ENCODE data around the gene FUT4. TPM values are rescaled to one million over a fixed set of nuclear protein-coding genes. Genes with fewer than 3 reads are reported as not detected.
"Not testable (repeated sequence)": the region's sequence is repeated elsewhere in the genome, so short reads cannot be mapped to it uniquely, and the experiment has no call there.

FUT4 gene
- polyA plus RNA-seq (ENCODE audit: low read depth in 6 of 6), result 1 to 10 TPM in 3 of 6 donors, under 1 TPM in 3; 0.06 to 1.2 (median 1.00) TPM

GRCh38 chr11:94543695-94544645, at the start of gene FUT4:
Gene FUT4, plus strand, starts transcription at chr11:94543921. Its CDS starts 213 bp downstream, at chr11:94544134.
- Mint-ChIP-seq H3K27ac (peak within 1 kb of the TSS; percentile 94 to 99 (median 98)), H3K36me3 (no peaks in the 10 kb centered on the region), H3K4me3 (peak within 1 kb of the TSS; percentile 83 to 99 (median 99)), H3K27me3 (peaks cover 0 to 12% (median 0%) of the 10 kb centered on the region in 3 donors), H3K9me3 (no peaks in the 10 kb centered on the region), H3K4me1 (peaks cover 16 to 33% (median 32%) of the 10 kb centered on the region in 3 donors)
- DNase-seq (peak; percentile 67), ATAC-seq (ENCODE audit: low read depth in 2 of 2) (peak; percentile 71 to 73)

- H3K27ac Mint-ChIP-seq, result peak overlapping the region; percentile 96 to 98 (median 98)
- H3K4me1 Mint-ChIP-seq, result peaks cover 21 to 33% (median 25%) of the 10 kb centered on the region in 3 donors
- no peak for DNase-seq
- no peaks in the 10 kb centered on the region for H3K9me3 Mint-ChIP-seq
- peak overlapping the region; percentile 94 to 99 (median 98) for H3K4me3 Mint-ChIP-seq
- ATAC-seq (ENCODE audit: low read depth in 2 of 2), result peak; percentile 55 to 59
- H3K36me3 Mint-ChIP-seq, result peaks cover 18 to 20% of the 10 kb centered on the region in 2 donors
- no peaks in the 10 kb centered on the region for H3K27me3 Mint-ChIP-seq
Measured at GRCh38 chr11:94494126-94494680, 49.5 kb upstream of the FUT4 start.

- DNase-seq (no peak), ATAC-seq (ENCODE audit: low read depth in 2 of 2) (no peak)
- no peak overlapping the region for H3K27ac Mint-ChIP-seq
- H3K4me3 Mint-ChIP-seq, result no peak overlapping the region
- no peaks in the 10 kb centered on the region for H3K9me3 Mint-ChIP-seq
- peaks cover 8 to 13% of the 10 kb centered on the region in 2 donors for H3K36me3 Mint-ChIP-seq
- peaks cover 3 to 4% (median 3%) of the 10 kb centered on the region in 3 donors for H3K4me1 Mint-ChIP-seq
- H3K27me3 Mint-ChIP-seq, result no peaks in the 10 kb centered on the region
Measured at GRCh38 chr11:94500181-94500580, 43.5 kb upstream of the FUT4 start.

- Mint-ChIP-seq H3K4me3 (no peak overlapping the region), H3K27me3 (no peaks in the 10 kb centered on the region), H3K36me3 (peaks cover 8 to 12% of the 10 kb centered on the region in 2 donors), H3K9me3 (no peaks in the 10 kb centered on the region), H3K27ac (peak overlapping the region in 1 of 6 donors; percentile 14), H3K4me1 (no peaks in the 10 kb centered on the region)
- DNase-seq (no peak), ATAC-seq (ENCODE audit: low read depth in 2 of 2) (no peak)
Measured at GRCh38 chr11:94501522-94501921, 42.2 kb upstream of the FUT4 start.

- Mint-ChIP-seq H3K4me3 (no peak overlapping the region), H3K9me3 (no peaks in the 10 kb centered on the region), H3K27me3 (no peaks in the 10 kb centered on the region), H3K4me1 (no peaks in the 10 kb centered on the region), H3K36me3 (peaks cover 0 to 4% of the 10 kb centered on the region in 2 donors), H3K27ac (no peak overlapping the region)
- DNase-seq, result peak; percentile 32
- ATAC-seq (ENCODE audit: low read depth in 2 of 2), result peak in 1 of 2 donors; percentile 54
Measured at GRCh38 chr11:94504689-94505293, 38.9 kb upstream of the FUT4 start.

- H3K36me3 Mint-ChIP-seq; H3K27ac Mint-ChIP-seq; ATAC-seq (ENCODE audit: low read depth in 2 of 2); H3K9me3 Mint-ChIP-seq; DNase-seq; H3K4me3 Mint-ChIP-seq; H3K4me1 Mint-ChIP-seq: not testable (repeated sequence)
- peaks cover 9 to 12% (median 12%) of the 10 kb centered on the region in 3 donors for H3K27me3 Mint-ChIP-seq
Measured at GRCh38 chr11:94506513-94506912, 37.2 kb upstream of the FUT4 start.

- H3K27me3 Mint-ChIP-seq, result peaks cover 16 to 22% (median 21%) of the 10 kb centered on the region in 3 donors
- no peak overlapping the region for H3K27ac Mint-ChIP-seq
- no peaks in the 10 kb centered on the region for H3K9me3 Mint-ChIP-seq
- no peak for ATAC-seq (ENCODE audit: low read depth in 2 of 2)
- H3K4me1 Mint-ChIP-seq, result peaks cover 4 to 7% (median 6%) of the 10 kb centered on the region in 3 donors
- peaks cover 0 to 4% of the 10 kb centered on the region in 2 donors for H3K36me3 Mint-ChIP-seq
- no peak for DNase-seq
- H3K4me3 Mint-ChIP-seq, result no peak overlapping the region
Measured at GRCh38 chr11:94507485-94507884, 36.2 kb upstream of the FUT4 start.

- peaks cover 42 to 48% (median 44%) of the 10 kb centered on the region in 3 donors for H3K27me3 Mint-ChIP-seq
- peak; percentile 28 for DNase-seq
- no peaks in the 10 kb centered on the region for H3K36me3 Mint-ChIP-seq
- peak within 1 kb of the TSS; percentile 35 to 90 (median 80) for H3K4me3 Mint-ChIP-seq
- H3K9me3 Mint-ChIP-seq, result no peaks in the 10 kb centered on the region
- peak within 1 kb of the TSS in 2 of 6 donors; percentile 67 to 90 for H3K27ac Mint-ChIP-seq
- peak; percentile 77 to 80 for ATAC-seq (ENCODE audit: low read depth in 2 of 2)
- H3K4me1 Mint-ChIP-seq, result peaks cover 10 to 12% (median 11%) of the 10 kb centered on the region in 3 donors
Measured at GRCh38 chr11:94511932-94512781, 31.6 kb upstream of the FUT4 start, which contains the start of gene C11orf97. Gene C11orf97, plus strand, starts transcription at chr11:94512461. Its CDS starts 68 bp downstream, at chr11:94512529.

- no peak for ATAC-seq (ENCODE audit: low read depth in 2 of 2)
- peak overlapping the region in 5 of 8 donors; percentile 31 to 86 (median 73) for H3K4me3 Mint-ChIP-seq
- peaks cover 42 to 48% (median 44%) of the 10 kb centered on the region in 3 donors for H3K27me3 Mint-ChIP-seq
- H3K27ac Mint-ChIP-seq, result no peak overlapping the region
- H3K4me1 Mint-ChIP-seq, result peaks cover 10 to 12% (median 11%) of the 10 kb centered on the region in 3 donors
- no peaks in the 10 kb centered on the region for H3K9me3 Mint-ChIP-seq
- no peaks in the 10 kb centered on the region for H3K36me3 Mint-ChIP-seq
- no peak for DNase-seq
Measured at GRCh38 chr11:94513091-94513490, 30.6 kb upstream of the FUT4 start.

GRCh38 chr11:94515398-94515797, 28.3 kb upstream of the FUT4 start:
- no peak overlapping the region for H3K4me3 Mint-ChIP-seq
- peaks cover 42 to 48% (median 43%) of the 10 kb centered on the region in 3 donors for H3K27me3 Mint-ChIP-seq
- DNase-seq (no peak), ATAC-seq (ENCODE audit: low read depth in 2 of 2) (no peak)
- H3K27ac Mint-ChIP-seq, result no peak overlapping the region
- H3K36me3 Mint-ChIP-seq, result no peaks in the 10 kb centered on the region
- peaks cover 10 to 12% (median 11%) of the 10 kb centered on the region in 3 donors for H3K4me1 Mint-ChIP-seq
- H3K9me3 Mint-ChIP-seq, result no peaks in the 10 kb centered on the region

- Mint-ChIP-seq H3K4me1 (peaks cover 10 to 12% (median 11%) of the 10 kb centered on the region in 3 donors), H3K36me3 (no peaks in the 10 kb centered on the region), H3K27ac (peak overlapping the region in 1 of 6 donors; percentile 88), H3K27me3 (peaks cover 29 to 36% (median 30%) of the 10 kb centered on the region in 3 donors), H3K4me3 (no peak overlapping the region), H3K9me3 (no peaks in the 10 kb centered on the region)
- ATAC-seq (ENCODE audit: low read depth in 2 of 2) (no peak), DNase-seq (no peak)
Measured at GRCh38 chr11:94516725-94517124, 27.0 kb upstream of the FUT4 start.

- no peaks in the 10 kb centered on the region for H3K9me3 Mint-ChIP-seq
- ATAC-seq (ENCODE audit: low read depth in 2 of 2), result no peak
- DNase-seq, result no peak
- H3K36me3 Mint-ChIP-seq, result no peaks in the 10 kb centered on the region
- H3K27me3 Mint-ChIP-seq, result peaks cover 17 to 27% (median 19%) of the 10 kb centered on the region in 3 donors
- H3K4me3 Mint-ChIP-seq, result no peak overlapping the region
- no peak overlapping the region for H3K27ac Mint-ChIP-seq
- no peaks in the 10 kb centered on the region for H3K4me1 Mint-ChIP-seq
Measured at GRCh38 chr11:94518300-94518699, 25.4 kb upstream of the FUT4 start.
